Esophagus squamous epithelium (tissue), 5 donors: ENCODE data around the gene DDX20. TPM values are rescaled to one million over a fixed set of nuclear protein-coding genes. Genes with fewer than 3 reads are reported as not detected.
"Not testable (repeated sequence)": the region's sequence is repeated elsewhere in the genome, so short reads cannot be mapped to it uniquely, and the experiment has no call there.

Source experiments
- DNase-seq: peaks from one replicate; lab custom pipeline; 2025; lab: John Stamatoyannopoulos, UW
- H3K27ac ChIP-seq, 4 donors: fragments of 200-600 bp; sonication (generic); one replicate each; pipeline ENCODE4 v1.5.1; 2016 to 2019; ENCODE audit warnings: mild to moderate bottlenecking in 1 of 4
- H3K27me3 ChIP-seq, 4 donors: fragments of 200-600 bp; sonication (generic); 1 replicate in 3 of 4; 2 replicates in 1 of 4; pipeline versions ENCODE4 v1.5.1 to v1.6.0; 2017 to 2021; ENCODE audit warnings: antibody characterized with exemption in 1 of 4
- H3K36me3 ChIP-seq, 3 donors: fragments of 200-600 bp; sonication (generic); one replicate each; pipeline ENCODE4 v1.5.1; 2016 to 2019
- H3K4me1 ChIP-seq, 3 donors: fragments of 200-600 bp; sonication (generic); one replicate each; pipeline ENCODE4 v1.5.1; 2017 to 2019
- H3K4me3 ChIP-seq, 4 donors: fragments of 200-600 bp; sonication (generic); 1 replicate in 3 of 4; 2 replicates in 1 of 4; pipeline ENCODE4 v1.5.1; 2016 to 2019; ENCODE audit warnings: mild to moderate bottlenecking in 2 of 4, moderate library complexity in 1 of 4
- H3K9me3 ChIP-seq, 3 donors: fragments of 200-600 bp; sonication (generic); one replicate each; pipeline ENCODE4 v1.5.1; 2016 to 2019
- POLR2A ChIP-seq, 4 donors: fragments of 450-650 bp; IDR thresholded peaks; one replicate each; pipeline ENCODE4 v1.6.1; 2017; ENCODE audit warnings: antibody characterized with exemption in 4 of 4, mild to moderate bottlenecking in 4 of 4, moderate library complexity in 3 of 4
- whole genome bisulfite sequencing, 2 donors: methylation state at CpG; one replicate each; pipeline ENCODE4 v1.1.5; 2018; 5-methylcytosine and 5-hydroxymethylcytosine counted together
- intact Hi-C: fragments of 100-400 bp; cut with DNase I; formaldehyde crosslinking; loops from one replicate; pipeline ENCODE4 v1.15.0; 2022
- total RNA-seq, 4 donors: library from RNA; depleted of rRNA; stranded (reverse); fragments of >200 nt; gene quantifications; one replicate each; pipeline ENCODE4 v1.1.0, GENCODE V29; 2016
- TF ChIP-seq, protein P1 (sequence below), 6 experiments: fragments of 450-650 bp in 4 of 6; fragments of 200-600 bp in 2 of 6; sonication (generic) in 2 of 6; IDR thresholded peaks; one replicate each; pipeline ENCODE4 v1.5.1; 2016 to 2019; ENCODE audit warnings: antibody characterized with exemption in 6 of 6, mild to moderate bottlenecking in 4 of 6, moderate library complexity in 4 of 6
- donor health status: DM: yes; HTN: yes; CAD: no.

DDX20 gene
- total RNA-seq, 4 donors from 2014 or later, result 7.2 to 23.8 (median 11.5) TPM

DNA sequence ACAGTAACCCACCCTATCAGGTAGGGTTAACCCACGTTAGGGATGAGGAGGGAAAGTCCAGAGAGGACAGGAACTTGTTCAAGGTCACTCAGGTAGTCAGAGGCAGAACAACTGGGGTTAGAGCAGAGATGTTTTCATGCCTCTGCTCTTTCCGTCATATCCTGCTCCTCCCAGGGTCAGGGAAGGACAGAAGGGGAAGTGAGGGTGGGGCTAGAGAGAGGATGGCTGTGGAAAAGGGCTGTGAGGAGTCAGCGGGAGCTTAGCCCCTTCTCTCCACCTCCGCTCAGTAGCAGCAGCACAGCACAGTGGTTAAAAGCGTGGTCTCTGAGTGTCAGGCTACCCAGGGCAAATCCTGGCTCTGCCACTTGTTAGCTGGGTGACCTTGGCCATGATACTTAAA lies 36.5 kb downstream of the DDX20 start:
- H3K27me3 ChIP-seq, result peaks cover 0 to 5% (median 0%) of the 10 kb centered on the region in 4 donors
- no peak overlapping the region for H3K4me3 ChIP-seq
- WGBS, 2 donors, result 64 to 69% methylated on average over 5 of the region's 5 CpGs
- H3K27ac ChIP-seq, result no peak overlapping the region
- H3K9me3 ChIP-seq, result no peaks in the 10 kb centered on the region
- no peaks in the 10 kb centered on the region for H3K36me3 ChIP-seq
- intact Hi-C loops, result loop anchor here (10.0 kb wide), 2 partner anchors 173 to 203 kb away; no protein-coding TSS in a partner anchor
- DNase-seq, result no peak
- peaks cover 0 to 8% (median 0%) of the 10 kb centered on the region in 3 donors for H3K4me1 ChIP-seq
- TF ChIP-seq, protein P1, sequence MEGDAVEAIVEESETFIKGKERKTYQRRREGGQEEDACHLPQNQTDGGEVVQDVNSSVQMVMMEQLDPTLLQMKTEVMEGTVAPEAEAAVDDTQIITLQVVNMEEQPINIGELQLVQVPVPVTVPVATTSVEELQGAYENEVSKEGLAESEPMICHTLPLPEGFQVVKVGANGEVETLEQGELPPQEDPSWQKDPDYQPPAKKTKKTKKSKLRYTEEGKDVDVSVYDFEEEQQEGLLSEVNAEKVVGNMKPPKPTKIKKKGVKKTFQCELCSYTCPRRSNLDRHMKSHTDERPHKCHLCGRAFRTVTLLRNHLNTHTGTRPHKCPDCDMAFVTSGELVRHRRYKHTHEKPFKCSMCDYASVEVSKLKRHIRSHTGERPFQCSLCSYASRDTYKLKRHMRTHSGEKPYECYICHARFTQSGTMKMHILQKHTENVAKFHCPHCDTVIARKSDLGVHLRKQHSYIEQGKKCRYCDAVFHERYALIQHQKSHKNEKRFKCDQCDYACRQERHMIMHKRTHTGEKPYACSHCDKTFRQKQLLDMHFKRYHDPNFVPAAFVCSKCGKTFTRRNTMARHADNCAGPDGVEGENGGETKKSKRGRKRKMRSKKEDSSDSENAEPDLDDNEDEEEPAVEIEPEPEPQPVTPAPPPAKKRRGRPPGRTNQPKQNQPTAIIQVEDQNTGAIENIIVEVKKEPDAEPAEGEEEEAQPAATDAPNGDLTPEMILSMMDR (IDR thresholded peaks at IDR 0.05), result no peak
- TF ChIP-seq POLR2A (IDR thresholded peaks at IDR 0.05), result no peak

DNA sequence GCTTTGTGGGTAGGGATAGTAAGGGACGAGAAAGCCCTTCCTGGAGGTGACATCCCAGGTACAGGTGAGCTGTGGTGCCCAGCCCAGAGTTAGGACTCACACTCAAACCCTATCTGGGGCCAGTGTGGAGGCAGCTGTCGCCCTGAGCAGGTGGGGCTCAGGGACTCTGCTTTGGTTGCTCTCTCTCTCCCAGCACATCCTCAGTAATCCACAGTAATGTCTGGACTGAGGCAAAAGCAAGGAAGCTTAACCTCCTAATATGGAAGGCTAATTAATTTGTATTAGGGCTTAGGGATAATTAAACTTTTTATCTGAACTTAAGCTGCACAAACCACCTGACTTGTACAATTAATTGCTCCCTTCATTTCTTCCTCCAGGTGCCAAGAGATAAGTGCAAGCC lies 38.2 kb downstream of the DDX20 start:
- TF ChIP-seq POLR2A (IDR thresholded peaks at IDR 0.05), result no peak
- TF ChIP-seq, protein P1 (IDR thresholded peaks at IDR 0.05), result no peak
- peaks cover 0 to 4% (median 0%) of the 10 kb centered on the region in 3 donors for H3K4me1 ChIP-seq
- H3K27ac ChIP-seq, result no peak overlapping the region
- H3K9me3 ChIP-seq, result no peaks in the 10 kb centered on the region
- H3K27me3 ChIP-seq, result peaks cover 0 to 5% (median 0%) of the 10 kb centered on the region in 4 donors
- no peaks in the 10 kb centered on the region for H3K36me3 ChIP-seq
- intact Hi-C loops, result loop anchor here (10.0 kb wide), 2 partner anchors 171 to 201 kb away; no protein-coding TSS in a partner anchor
- DNase-seq, result no peak
- no peak overlapping the region for H3K4me3 ChIP-seq
- 64 to 67% methylated on average over 1 of the region's 2 CpGs for WGBS, 2 donors

DNA sequence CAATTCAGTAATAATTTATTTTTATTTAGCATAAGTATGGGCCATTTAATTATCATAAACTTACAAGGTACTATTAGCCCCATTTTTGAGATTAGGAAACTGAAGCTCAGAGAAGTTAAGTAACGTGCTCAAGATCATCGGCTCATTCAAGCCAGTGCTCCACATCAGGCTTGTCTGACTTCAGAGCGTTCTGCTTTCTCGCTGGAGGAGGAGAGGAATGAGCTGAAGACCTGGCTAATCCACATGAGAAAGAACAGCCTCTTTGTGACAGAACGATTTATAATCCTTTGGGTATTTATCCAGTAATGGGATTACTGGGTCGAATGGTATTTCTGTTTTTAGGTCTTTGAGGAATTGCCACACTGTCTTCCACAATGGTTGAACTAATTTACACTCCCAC lies 39.7 kb downstream of the DDX20 start:
- no peak for TF ChIP-seq POLR2A (IDR thresholded peaks at IDR 0.05)
- TF ChIP-seq, protein P1 (IDR thresholded peaks at IDR 0.05), result no peak
- intact Hi-C loops, result loop anchor here (10.0 kb wide), 2 partner anchors 169 to 199 kb away; no protein-coding TSS in a partner anchor

DNA sequence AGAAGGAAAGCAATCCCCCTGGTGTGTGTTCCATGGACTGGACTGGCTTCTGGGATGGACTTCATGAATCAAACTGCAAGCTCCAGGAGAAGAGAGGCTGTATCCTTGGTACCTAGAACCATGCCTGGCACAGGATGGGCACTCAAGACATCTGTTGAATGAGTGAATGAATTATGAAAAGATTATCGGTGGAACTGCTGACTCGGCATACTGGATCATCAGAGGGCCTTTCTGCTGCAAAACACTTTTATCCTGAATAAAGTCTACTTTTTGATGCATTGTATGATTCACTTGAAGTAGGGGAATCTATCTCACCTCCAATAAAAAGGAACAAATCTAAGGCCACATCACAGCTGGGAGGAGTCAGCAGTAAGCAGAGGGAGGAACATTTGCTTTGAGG lies 42.9 kb downstream of the DDX20 start:
- no peak for TF ChIP-seq POLR2A (IDR thresholded peaks at IDR 0.05)
- TF ChIP-seq, protein P1 (IDR thresholded peaks at IDR 0.05), result no peak
- Histone ChIP-seq H3K4me1 (no peaks in the 10 kb centered on the region), H3K36me3 (no peaks in the 10 kb centered on the region), H3K27ac (no peak overlapping the region), H3K4me3 (no peak overlapping the region), H3K27me3 (peaks cover 0 to 4% (median 0%) of the 10 kb centered on the region in 4 donors), H3K9me3 (no peaks in the 10 kb centered on the region)
- intact Hi-C loops, result loop anchor here (10.0 kb wide), 2 partner anchors 166 to 196 kb away; no protein-coding TSS in a partner anchor
- WGBS, 2 donors, result 91 to 92% methylated on average over 2 of the region's 2 CpGs
- DNase-seq, result no peak

More for the DNA sequence above, 39.7 kb downstream of the DDX20 start:
- Histone ChIP-seq H3K4me1 (no peaks in the 10 kb centered on the region), H3K27ac (no peak overlapping the region), H3K4me3 (no peak overlapping the region), H3K9me3 (no peaks in the 10 kb centered on the region), H3K27me3 (peaks cover 0 to 5% (median 0%) of the 10 kb centered on the region in 4 donors), H3K36me3 (no peaks in the 10 kb centered on the region)
- WGBS, 2 donors, result 67 to 75% methylated on average over 6 of the region's 6 CpGs
- no peak for DNase-seq

DNA sequence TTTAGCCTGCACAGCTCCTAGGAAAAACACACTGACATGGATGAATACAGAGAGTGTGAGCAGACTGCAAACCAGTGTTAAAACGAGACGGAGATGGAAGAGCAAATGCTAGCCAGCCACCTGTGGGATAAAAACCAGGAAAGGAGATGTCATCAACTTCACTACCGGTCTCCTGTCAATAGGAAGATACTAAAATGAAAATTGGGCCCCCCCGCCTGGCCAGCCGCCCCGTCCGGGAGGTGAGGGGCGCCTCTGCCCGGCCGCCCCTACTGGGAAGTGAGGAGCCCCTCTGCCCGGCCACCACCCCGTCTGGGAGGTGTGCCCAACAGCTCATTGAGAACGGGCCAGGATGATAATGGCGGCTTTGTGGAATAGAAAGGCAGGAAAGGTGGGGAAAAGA lies 44.0 kb downstream of the DDX20 start:
- H3K4me3 ChIP-seq, H3K4me1 ChIP-seq, H3K36me3 ChIP-seq, H3K27me3 ChIP-seq, H3K9me3 ChIP-seq, H3K27ac ChIP-seq, DNase-seq: not testable (repeated sequence)
- intact Hi-C loops, result loop anchor here (10.0 kb wide), 2 partner anchors 165 to 195 kb away; no protein-coding TSS in a partner anchor
- 80 to 84% methylated on average over 3 of the region's 14 CpGs for WGBS, 2 donors
